ENCODE results near the gene CRISPLD2.

DNA sequence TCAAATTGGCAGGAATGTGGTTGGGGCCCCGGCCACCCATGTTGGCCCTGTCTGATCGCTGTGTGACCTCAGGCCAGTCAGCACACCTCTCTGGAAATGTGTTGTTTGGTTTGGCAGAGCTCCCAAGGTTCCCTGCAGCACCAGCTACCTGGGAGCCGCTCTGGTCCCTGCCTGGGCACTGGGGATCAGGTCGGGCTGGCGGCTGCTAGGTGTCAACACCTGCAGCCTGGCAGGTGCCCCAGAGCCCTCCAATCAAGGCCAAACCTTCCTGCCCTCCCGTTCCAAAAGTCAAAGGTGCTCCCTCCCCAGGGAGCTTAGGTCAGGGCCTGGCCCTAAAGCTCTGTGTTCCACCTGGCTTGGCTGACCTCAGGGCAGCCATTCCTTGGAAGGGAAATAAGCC is 135.6 kb downstream of the CRISPLD2 start:
- TF ChIP-seq, protein P1, sequence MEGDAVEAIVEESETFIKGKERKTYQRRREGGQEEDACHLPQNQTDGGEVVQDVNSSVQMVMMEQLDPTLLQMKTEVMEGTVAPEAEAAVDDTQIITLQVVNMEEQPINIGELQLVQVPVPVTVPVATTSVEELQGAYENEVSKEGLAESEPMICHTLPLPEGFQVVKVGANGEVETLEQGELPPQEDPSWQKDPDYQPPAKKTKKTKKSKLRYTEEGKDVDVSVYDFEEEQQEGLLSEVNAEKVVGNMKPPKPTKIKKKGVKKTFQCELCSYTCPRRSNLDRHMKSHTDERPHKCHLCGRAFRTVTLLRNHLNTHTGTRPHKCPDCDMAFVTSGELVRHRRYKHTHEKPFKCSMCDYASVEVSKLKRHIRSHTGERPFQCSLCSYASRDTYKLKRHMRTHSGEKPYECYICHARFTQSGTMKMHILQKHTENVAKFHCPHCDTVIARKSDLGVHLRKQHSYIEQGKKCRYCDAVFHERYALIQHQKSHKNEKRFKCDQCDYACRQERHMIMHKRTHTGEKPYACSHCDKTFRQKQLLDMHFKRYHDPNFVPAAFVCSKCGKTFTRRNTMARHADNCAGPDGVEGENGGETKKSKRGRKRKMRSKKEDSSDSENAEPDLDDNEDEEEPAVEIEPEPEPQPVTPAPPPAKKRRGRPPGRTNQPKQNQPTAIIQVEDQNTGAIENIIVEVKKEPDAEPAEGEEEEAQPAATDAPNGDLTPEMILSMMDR (IDR thresholded peaks at IDR 0.05): no peak
- TF ChIP-seq POLR2A (IDR thresholded peaks at IDR 0.05): no peak

Data from body of pancreas (tissue), 4 donors.